Caco-2 (cell line): Measurements from ENCODE around the gene A1BG. TPM values are rescaled to one million over a fixed set of nuclear protein-coding genes. Genes with fewer than 3 reads are reported as not detected.

Experiments
- BruUV-seq: library from RNA; stranded (reverse); fragments of 400-500 nt; replicated peaks from 2 replicates; lab custom pipeline; 2021; lab: Mats Ljungman, UMichigan
- CTCF ChIA-PET: fragments of 300-600 bp; sonication (Branson Sonifier 250); formaldehyde crosslinking; loops from one replicate; lab custom pipeline; 2022; ENCODE audit warnings: antibody characterized with exemption; lab: Charles Lee
- POLR2A ChIA-PET: fragments of 300-600 bp; sonication (Branson Sonifier 250); formaldehyde crosslinking; loops from one replicate; lab custom pipeline; 2022; ENCODE audit warnings: antibody characterized with exemption; lab: Charles Lee
- DNase-seq, 2 experiments: peaks; one replicate each; pipeline versions ENCODE4 v3.0.0 to v3.0.0-alpha.2; 2020 to 2022
- H3K27me3 ChIP-seq: replicated peaks from 2 replicates; pipeline ENCODE4 v1.6.0; 2011; ENCODE audit warnings: low read length; ENCODE audit not compliant: control insufficient read depth, insufficient read depth
- H3K36me3 ChIP-seq: 2 replicates; pipeline ENCODE4 v1.5.1; 2011; ENCODE audit warnings: low read length; ENCODE audit not compliant: control insufficient read depth, insufficient read depth
- H3K4me1 ChIP-seq: fragments of 250-450 bp; sonication (Bioruptor Pico); 2 replicates; pipeline ENCODE4 v1.5.1; 2020; ENCODE audit warnings: mild to moderate bottlenecking
- H3K4me3 ChIP-seq: 2 replicates; pipeline ENCODE4 v1.5.1; 2011; ENCODE audit warnings: low read depth, mild to moderate bottlenecking, control low read depth, low read length
- H3K9me3 ChIP-seq: fragments of 250-450 bp; sonication (Bioruptor Pico); 2 replicates; pipeline ENCODE4 v1.5.1; 2020; ENCODE audit warnings: mild to moderate bottlenecking, moderate library complexity
- H3K27ac Mint-ChIP-seq: one replicate; pipeline ENCODE4 v1.8.0; 2022; ENCODE audit warnings: mixed read lengths; ENCODE audit not compliant: unreplicated experiment
- H3K27me3 Mint-ChIP-seq: one replicate; pipeline ENCODE4 v1.8.0; 2022; ENCODE audit warnings: mixed read lengths; ENCODE audit not compliant: insufficient read depth, unreplicated experiment
- H3K36me3 Mint-ChIP-seq: one replicate; pipeline ENCODE4 v1.8.0; 2022; ENCODE audit warnings: mild to moderate bottlenecking, mixed read lengths; ENCODE audit not compliant: insufficient read depth, unreplicated experiment
- H3K4me1 Mint-ChIP-seq: one replicate; pipeline ENCODE4 v1.8.0; 2022; ENCODE audit warnings: low read depth, mixed read lengths; ENCODE audit not compliant: unreplicated experiment
- H3K4me3 Mint-ChIP-seq: one replicate; pipeline ENCODE4 v1.8.0; 2022; ENCODE audit warnings: mild to moderate bottlenecking, moderate library complexity, mixed read lengths; ENCODE audit not compliant: unreplicated experiment
- H3K9me3 Mint-ChIP-seq: one replicate; pipeline ENCODE4 v1.8.0; 2022; ENCODE audit warnings: mixed read lengths; ENCODE audit not compliant: unreplicated experiment
- CTCF ChIP-seq, 2 experiments: fragments of 200-600 bp in 1 of 2; IDR thresholded peaks; 1 replicate in 1 of 2; 2 replicates in 1 of 2; pipeline versions ENCODE4 v1.5.1 to v1.8.0; 2011 to 2022; ENCODE audit warnings: antibody characterized with exemption in 1 of 2, control low read depth in 1 of 2, inconsistent platforms in 1 of 2, low read depth in 1 of 2, low read length in 1 of 2, mild to moderate bottlenecking in 1 of 2, moderate library complexity in 1 of 2; ENCODE audit not compliant: insufficient read depth in 1 of 2, severe bottlenecking in 1 of 2, unreplicated experiment in 1 of 2
- intact Hi-C: fragments of 100-400 bp; cut with micrococcal nuclease; formaldehyde crosslinking; loops from one replicate; pipeline ENCODE4 v1.10.0; 2022; ENCODE audit not compliant: unreplicated experiment
- total RNA-seq: library from RNA; stranded (reverse); gene quantifications from 2 replicates; pipeline ENCODE4 v1.2.3, GENCODE V29; 2022

A1BG gene
- total RNA-seq, 1 experiment from 2014 or later, result 2.8 TPM

GRCh38 chr19:58354478-58355030, 1.3 kb upstream of the A1BG start:
- Histone ChIP-seq H3K9me3 (no peaks in the 10 kb centered on the region), H3K4me1 (no peaks in the 10 kb centered on the region), H3K4me3 (no peak overlapping the region), H3K36me3 (no peaks in the 10 kb centered on the region), H3K27me3 (no peaks in the 10 kb centered on the region)
- no peak for DNase-seq
- no peak overlapping the region for H3K27ac Mint-ChIP-seq
- ChIA-PET POLR2A (interaction anchor here (1.2 kb wide), 1 partner anchor 54 kb away, joined by 3 read pairs; the partner anchor contains the start of gene ZNF584), CTCF (no interaction called here)
- peaks cover 2% of the 10 kb centered on the region for H3K27me3 Mint-ChIP-seq
- no peak for TF ChIP-seq CTCF (IDR thresholded peaks at IDR 0.05; ENCODE audit: insufficient read depth in 1 of 2, low read depth in 1 of 2, low read length in 1 of 2, severe bottlenecking in 1 of 2, unreplicated experiment in 1 of 2)
- BruUV-seq, result no TSS peak
- no peaks in the 10 kb centered on the region for H3K36me3 Mint-ChIP-seq
- no peaks in the 10 kb centered on the region for H3K4me1 Mint-ChIP-seq
- H3K9me3 Mint-ChIP-seq, result no peaks in the 10 kb centered on the region
- intact Hi-C loops, result no loop called here
- H3K4me3 Mint-ChIP-seq, result no peak overlapping the region

GRCh38 chr19:58353717-58354477, 605 bp upstream of the A1BG start:
- no peak for DNase-seq
- no TSS peak for BruUV-seq
- H3K4me1 Mint-ChIP-seq, result no peaks in the 10 kb centered on the region
- no peaks in the 10 kb centered on the region for H3K36me3 Mint-ChIP-seq
- no peak for TF ChIP-seq CTCF (IDR thresholded peaks at IDR 0.05; ENCODE audit: insufficient read depth in 1 of 2, low read depth in 1 of 2, low read length in 1 of 2, severe bottlenecking in 1 of 2, unreplicated experiment in 1 of 2)
- intact Hi-C loops, result no loop called here
- POLR2A ChIA-PET, result interaction anchor here (1.2 kb wide), 1 partner anchor 55 kb away, joined by 3 read pairs; the partner anchor contains the start of gene ZNF584
- no peaks in the 10 kb centered on the region for H3K9me3 Mint-ChIP-seq
- Histone ChIP-seq H3K4me3 (no peak overlapping the region), H3K4me1 (no peaks in the 10 kb centered on the region), H3K27me3 (no peaks in the 10 kb centered on the region), H3K36me3 (no peaks in the 10 kb centered on the region), H3K9me3 (no peaks in the 10 kb centered on the region)
- H3K27ac Mint-ChIP-seq, result no peak overlapping the region
- peaks cover 4% of the 10 kb centered on the region for H3K27me3 Mint-ChIP-seq
- H3K4me3 Mint-ChIP-seq, result no peak overlapping the region
- CTCF ChIA-PET, result no interaction called here

- H3K27me3 Mint-ChIP-seq, result peaks cover 4% of the 10 kb centered on the region
- TF ChIP-seq CTCF (IDR thresholded peaks at IDR 0.05; ENCODE audit: insufficient read depth in 1 of 2, low read depth in 1 of 2, low read length in 1 of 2, severe bottlenecking in 1 of 2, unreplicated experiment in 1 of 2), result no peak
- intact Hi-C loops, result no loop called here
- no peak for DNase-seq
- no peak overlapping the region for H3K4me3 ChIP-seq
- POLR2A ChIA-PET, result interaction anchor here (0.6 to 0.7 kb wide), 2 partner anchors 11 to 22 kb away, joined by 4 read pairs; no protein-coding TSS in a partner anchor
- H3K4me1 Mint-ChIP-seq, result no peaks in the 10 kb centered on the region
- no peak overlapping the region for H3K4me3 Mint-ChIP-seq
- H3K27me3 ChIP-seq, result no peaks in the 10 kb centered on the region
- H3K36me3 Mint-ChIP-seq, result no peaks in the 10 kb centered on the region
- CTCF ChIA-PET, result no interaction called here
- no peaks in the 10 kb centered on the region for H3K9me3 Mint-ChIP-seq
- no TSS peak for BruUV-seq
- H3K4me1 ChIP-seq, result no peaks in the 10 kb centered on the region
- no peaks in the 10 kb centered on the region for H3K9me3 ChIP-seq
- no peak overlapping the region for H3K27ac Mint-ChIP-seq
- H3K36me3 ChIP-seq, result no peaks in the 10 kb centered on the region
Measured at GRCh38 chr19:58351990-58352755, 1.1 kb downstream of the A1BG start.
